HG02943 (cell line): ENCODE results near the gene GCH1.
A peak's percentile ranks its signal among the peaks of the same experiment; 100 is the strongest.
"Not testable (repeated sequence)": the region's sequence is repeated elsewhere in the genome, so short reads cannot be mapped to it uniquely, and the experiment has no call there.

Experiments
- ATAC-seq: cut with Tn5 transposase; IDR thresholded peaks from one replicate; pipeline ENCODE4 v1.9.1; 2021; ENCODE audit warnings: mild to moderate bottlenecking, low read depth, moderate library complexity; ENCODE audit not compliant: unreplicated experiment

Gene GCH1

DNA sequence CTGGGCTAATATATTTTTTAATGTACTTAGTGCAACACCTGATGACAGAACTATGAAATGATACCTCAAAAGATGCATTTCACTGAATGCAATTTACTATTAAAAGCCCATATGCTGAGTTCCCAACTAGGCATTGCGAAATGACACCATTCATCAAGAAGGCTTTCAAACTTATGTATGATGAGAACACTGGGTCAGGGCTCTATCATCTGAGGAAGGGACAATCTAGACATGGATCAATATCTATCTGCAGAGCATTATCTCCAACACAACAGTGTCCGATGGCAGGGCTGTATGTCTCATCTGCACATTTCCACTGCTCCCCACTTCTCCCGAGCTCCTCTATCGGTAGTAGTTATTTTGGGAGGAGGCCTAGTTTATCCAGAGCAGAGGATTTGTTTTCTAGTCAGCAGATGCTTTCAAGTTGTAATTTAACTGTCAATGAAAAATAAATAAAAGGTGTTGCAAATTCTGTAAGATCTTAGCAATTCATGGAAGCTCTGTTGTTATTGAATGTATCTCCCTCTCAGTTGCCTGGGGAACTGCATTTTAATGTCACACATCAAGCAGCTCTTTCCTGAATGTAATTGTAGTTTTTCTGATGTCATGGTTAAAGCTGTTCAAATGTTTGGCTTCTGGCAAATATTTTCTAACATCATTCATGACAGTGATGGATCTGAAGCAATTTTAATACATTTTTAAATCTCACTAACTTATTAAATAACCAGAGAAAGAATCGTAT, 7.4 kb upstream of the GCH1 start:
- ATAC-seq: no peak

DNA sequence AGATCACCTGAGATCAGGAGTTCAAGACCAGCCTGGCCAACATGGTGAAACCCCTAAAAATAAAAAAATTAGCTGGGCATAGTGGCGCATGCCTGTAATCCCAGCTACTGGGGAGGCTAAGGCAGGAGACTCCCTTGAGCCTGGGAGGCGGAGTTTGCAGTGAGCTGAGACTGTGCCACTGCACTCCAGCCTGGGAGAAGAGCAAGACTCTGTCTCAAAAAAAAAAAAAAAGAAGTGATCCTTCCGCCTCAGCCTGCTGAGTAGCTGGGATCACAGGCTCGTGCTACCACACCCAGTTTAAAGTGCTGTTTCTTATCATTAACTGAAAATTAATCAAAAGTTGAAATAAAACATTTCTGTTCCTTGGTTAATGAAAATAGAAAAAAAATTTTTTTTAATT, 6.3 kb upstream of the GCH1 start:
- not testable (repeated sequence) for ATAC-seq

DNA sequence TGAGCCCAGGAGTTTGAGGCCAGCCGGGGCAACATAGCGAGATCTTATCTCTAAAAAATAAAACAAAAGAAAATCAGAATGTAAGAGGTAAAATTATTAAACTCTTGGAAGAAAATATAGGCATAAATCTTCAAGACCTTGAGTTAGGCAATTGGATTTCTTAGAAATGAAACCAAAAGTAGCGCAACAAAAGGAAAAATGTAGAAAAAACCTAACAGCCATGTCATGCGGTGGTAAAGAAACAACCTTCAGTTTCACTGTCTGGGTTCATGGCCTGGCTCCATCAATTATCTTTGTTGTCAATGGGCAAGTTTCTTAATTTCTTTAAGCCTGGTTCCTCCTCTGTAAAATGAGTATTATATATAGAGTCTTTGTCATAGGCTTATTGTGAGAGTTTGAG, 5.6 kb upstream of the GCH1 start:
- ATAC-seq: no peak

- no peak for ATAC-seq
Measured at GRCh38 chr14:54906075-54906474, 3.4 kb upstream of the GCH1 start.

DNA sequence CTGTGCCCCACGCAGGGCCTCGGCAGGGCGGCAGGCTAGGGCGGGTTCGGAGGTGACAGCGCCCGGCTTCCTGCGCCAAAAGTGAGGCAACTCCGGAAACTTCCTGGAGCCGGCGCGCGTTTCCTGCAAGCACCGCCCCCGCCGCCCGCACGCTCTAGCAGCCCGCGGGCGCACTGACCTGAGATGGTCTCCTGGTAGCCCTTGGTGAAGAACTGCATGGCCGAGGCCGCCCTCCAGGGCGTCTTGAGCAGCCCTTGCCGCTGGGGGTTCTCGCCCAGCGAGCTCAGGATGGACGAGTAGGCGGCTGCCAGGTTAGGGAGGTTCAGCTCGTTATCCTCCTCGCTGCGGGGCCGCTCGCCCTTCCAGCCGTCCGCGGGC, 494 bp downstream of the GCH1 start:
- peak; percentile 44 for ATAC-seq

GRCh38 chr14:54901380-54902142, 1.1 kb downstream of the GCH1 start:
- ATAC-seq: no peak

DNA sequence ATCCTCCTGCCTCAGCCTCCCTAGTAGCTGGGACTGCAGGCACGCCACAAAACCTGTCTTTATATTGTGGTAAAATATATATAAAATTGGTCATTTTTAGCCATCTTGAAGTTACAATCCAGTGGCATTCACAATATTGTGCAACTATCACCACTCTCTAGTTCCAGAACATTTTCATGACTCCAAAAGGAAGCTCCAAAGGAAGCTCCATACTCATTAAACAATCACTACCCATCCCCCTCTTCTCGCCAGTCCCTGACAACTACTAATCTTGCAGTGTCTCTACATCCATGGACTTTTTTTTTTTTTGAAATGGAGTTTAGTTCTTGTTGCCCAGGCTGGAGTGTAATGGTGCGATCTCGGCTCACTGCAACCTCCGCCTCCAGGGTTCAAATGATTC, 3.1 kb downstream of the GCH1 start:
- ATAC-seq: no peak

DNA sequence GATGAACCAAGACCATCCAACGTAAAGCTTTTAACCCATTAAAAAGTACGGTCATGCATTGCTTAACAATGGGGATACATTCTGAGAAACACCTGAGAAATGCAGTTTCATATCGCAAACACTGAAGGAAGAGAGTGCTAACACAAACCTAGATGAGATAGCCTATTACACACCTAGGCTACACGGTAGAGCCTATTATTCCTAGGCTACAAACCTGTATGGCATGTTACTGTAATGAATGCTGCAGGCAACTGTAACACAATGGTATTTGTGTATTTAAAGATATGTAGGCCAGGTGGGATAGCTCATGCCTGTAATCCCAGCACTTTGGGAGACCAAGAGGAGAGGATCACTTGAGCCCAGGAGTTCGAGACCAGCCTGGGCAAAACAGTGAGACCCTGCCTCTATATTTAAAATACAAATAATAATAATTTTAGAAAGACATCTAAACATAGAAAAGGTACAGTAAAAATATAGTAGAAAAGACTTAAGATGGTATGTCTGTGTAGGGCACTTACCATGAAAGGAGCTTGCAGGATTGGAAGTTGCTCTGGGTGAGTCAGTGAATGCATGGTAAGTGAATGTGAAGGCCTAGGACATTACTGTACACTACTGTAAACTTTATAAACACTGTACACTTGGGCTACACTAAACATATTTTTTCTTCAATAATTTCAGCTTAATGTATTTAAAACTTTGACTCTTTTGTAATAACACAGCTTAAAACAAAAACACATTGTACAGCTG, 4.6 kb downstream of the GCH1 start:
- ATAC-seq: not testable (repeated sequence)

DNA sequence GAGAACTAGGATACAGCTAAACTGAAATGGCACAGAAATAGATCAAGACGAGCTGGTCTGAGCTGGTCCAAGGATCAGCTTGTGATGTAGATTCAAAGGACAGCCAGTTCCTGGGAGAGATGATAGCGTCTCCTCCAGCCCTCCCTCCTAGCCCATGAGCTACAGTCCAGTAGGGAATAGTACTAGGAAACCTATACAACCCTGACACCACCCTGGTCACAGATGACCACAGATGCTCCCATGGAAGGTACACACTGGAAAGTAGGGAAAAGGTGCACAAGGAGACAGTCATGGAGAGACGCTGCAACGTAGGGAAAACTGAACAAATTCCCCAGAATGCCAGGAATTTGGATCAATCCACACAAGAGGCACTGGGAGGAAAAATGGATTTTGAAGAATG, 6.9 kb downstream of the GCH1 start:
- ATAC-seq: no peak

- no peak for ATAC-seq
Measured at GRCh38 chr14:54894995-54895394, 7.6 kb downstream of the GCH1 start.

DNA sequence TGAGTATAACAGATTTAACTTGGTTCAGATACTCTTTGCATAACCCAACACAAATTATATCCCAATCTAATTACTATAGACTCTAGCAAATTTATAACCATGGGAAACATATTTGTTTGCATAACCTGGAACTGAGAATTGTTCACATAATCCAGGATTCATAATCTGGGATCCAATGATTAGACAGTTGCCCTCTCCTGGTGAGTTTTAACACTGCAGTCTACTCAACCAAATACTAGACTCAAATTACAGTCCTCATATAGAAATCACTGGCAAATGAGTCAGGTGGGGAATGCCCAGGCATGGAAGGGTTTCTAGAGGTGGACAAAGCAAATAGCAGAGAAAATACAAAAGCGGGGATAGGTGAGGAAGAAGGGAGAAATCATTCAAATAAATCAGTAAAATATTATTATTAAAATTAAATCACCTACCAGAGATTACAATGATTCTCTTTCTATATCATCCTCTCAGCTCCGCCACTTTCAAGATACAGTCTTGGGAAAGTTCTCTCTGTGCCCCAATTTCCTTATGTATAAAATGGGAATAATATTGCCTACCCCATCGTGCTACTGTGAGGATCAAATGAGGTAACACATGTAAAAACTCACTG, 9.4 kb downstream of the GCH1 start:
- ATAC-seq: no peak

DNA sequence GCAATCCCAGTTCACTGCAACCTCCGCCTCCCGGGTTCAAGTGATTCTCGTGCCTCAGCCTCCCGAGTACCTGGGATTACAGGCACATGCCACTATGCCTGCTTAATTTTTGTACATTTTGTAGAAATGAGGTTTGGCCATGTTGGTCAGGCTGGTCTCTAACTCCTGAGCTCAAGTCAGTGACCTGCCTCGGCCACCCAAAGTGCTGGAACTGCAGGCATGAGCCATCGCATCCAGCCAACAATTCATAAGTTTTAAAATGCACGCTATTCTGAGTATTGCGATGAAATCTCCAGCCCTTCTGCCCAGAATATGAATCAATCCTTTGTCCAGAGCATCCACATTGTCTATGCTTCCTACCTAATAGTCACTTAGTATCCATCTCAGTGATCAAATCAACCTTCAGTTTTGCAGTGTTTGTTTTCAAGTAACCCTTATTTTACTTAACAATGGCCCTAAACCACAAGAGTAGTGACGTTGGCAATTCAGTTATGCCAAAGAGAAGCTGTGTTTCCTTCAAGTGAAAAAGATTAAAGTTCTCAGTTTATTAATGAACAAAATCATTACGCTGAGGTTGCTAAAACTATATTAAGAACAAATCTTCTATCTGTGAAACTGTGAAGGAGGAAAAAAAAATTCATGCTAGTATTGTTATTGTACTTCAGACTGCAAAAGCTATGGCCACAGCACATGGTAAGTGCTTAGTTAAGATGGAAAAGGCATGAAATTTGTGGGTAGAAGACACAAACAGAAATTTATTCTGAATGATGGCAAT, 11.0 kb downstream of the GCH1 start:
- ATAC-seq: no peak

- ATAC-seq: no peak
Measured at GRCh38 chr14:54890788-54891187, 11.8 kb downstream of the GCH1 start.

- no peak for ATAC-seq
Measured at GRCh38 chr14:54889919-54890318, 12.7 kb downstream of the GCH1 start.

- ATAC-seq: no peak
Measured at GRCh38 chr14:54882521-54882920, 20.1 kb downstream of the GCH1 start.

DNA sequence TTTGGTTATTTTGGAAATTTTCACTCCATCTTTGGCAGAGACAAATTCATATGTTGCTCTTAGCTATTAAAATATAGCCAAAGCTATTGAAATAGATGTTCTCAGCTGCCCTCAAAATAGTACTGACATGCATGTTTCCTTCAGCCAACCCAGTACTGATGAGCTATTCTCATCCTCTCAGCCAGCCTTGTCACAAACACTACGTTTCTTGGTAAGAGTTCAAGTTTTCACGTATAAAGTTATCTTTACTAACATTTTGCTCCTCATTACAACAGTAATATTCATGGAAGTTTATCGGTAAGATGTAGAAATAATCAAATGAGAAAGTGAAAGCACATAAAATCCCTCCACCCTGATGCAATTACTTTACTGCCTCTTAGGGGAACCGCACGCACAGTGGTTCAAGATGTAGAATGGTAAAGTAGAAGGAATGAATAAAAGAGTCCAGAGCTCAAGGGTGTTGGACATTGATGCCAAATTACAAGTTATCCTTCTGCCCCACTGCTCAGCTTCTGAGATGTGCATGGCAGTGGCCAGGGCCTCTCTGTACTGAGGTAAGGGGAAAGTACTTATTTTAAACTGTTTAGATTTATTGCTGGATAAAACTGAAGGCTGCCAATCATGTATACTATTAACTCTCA, 20.7 kb downstream of the GCH1 start:
- no peak for ATAC-seq

DNA sequence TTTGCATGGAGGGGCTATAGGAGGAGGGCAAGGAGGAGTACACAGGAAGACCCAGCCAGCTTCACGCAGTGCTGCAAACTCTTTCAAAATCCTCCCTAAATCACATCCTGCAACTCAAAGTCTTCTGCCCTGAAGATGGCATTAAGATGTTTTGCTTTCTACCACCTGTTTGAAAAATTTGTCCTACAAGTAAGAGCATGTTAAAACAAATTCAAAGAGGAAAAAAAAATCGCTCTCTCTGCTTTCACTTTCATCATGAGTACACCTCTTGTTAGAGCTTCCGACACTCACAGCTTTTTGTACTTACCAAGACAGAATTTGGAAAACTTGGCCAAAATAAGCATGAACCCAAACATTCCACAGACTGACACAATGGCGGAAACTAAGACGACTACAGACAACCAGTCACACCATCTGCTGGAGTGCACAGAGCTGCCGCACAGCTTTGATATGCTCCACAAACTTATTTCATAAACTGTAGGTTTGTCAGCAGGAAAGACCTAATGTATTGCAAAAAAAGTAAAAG, 21.3 kb downstream of the GCH1 start:
- no peak for ATAC-seq

DNA sequence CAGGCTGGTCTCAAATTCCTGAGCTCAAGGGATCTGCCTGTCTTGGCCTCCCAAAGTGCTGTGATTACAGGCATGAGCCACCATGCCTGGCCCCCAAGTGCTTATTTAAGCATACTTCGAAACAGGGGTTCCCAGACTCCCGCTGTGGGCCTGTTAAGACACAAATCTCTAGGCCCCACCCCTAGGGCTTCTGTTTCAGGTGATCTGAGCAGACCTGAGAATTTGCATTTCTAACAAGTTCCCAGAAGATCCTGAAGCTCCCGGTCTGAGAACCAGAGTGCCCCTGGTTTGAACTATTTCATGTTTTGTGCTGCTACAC, 25.0 kb downstream of the GCH1 start:
- ATAC-seq: no peak

- ATAC-seq: no peak
Measured at GRCh38 chr14:54877015-54877702, 25.5 kb downstream of the GCH1 start.
